ENCODE results near the gene PCDHGA6.

GRCh38 chr5:141422742-141423291, 49.1 kb downstream of the PCDHGA6 start:
- TF ChIP-seq POLR2AphosphoS5 (IDR thresholded peaks at IDR 0.05; ENCODE audit: control insufficient read depth, insufficient read depth, low read depth, low read length) (no peak), CTCF (IDR thresholded peaks at IDR 0.05 in 2 of 3, conservative IDR thresholded peaks at IDR 0.05 in 1 of 3; ENCODE audit: insufficient read depth in 2 of 3, low read depth in 1 of 3, low read length in 3 of 3) (no peak), ZNF175 (CRISPR knock-in tag; IDR thresholded peaks at IDR 0.05; ENCODE audit: low read depth) (no peak), ZBTB1 (CRISPR knock-in tag; IDR thresholded peaks at IDR 0.05; ENCODE audit: borderline replicate concordance, low read depth) (no peak), ELK3 (CRISPR knock-in tag; IDR thresholded peaks at IDR 0.05) (no peak), POLR2A (conservative IDR thresholded peaks at IDR 0.05) (no peak), PHF21A (IDR thresholded peaks at IDR 0.05; ENCODE audit: borderline replicate concordance, low read depth) (no peak), EP300 (IDR thresholded peaks at IDR 0.05; ENCODE audit: low read length) (no peak), FOXJ3 (CRISPR knock-in tag; IDR thresholded peaks at IDR 0.05) (no peak), CBX3 (IDR thresholded peaks at IDR 0.05; ENCODE audit: borderline replicate concordance in 1 of 2, low read length in 2 of 2) (no peak), EZH2 (IDR thresholded peaks at IDR 0.05; ENCODE audit: borderline replicate concordance, low read depth, low read length) (no peak), E4F1 (CRISPR knock-in tag; IDR thresholded peaks at IDR 0.05; ENCODE audit: borderline replicate concordance) (no peak), MXD1 (CRISPR knock-in tag; IDR thresholded peaks at IDR 0.05; ENCODE audit: borderline replicate concordance, poor library complexity, severe bottlenecking) (no peak)
